Activated CD8-positive, alpha-beta memory T cell treated with anti-CD3 and anti-CD28 coated beads for 36 hours (primary cell): ENCODE data around the gene ITSN1. TPM values are rescaled to one million over a fixed set of nuclear protein-coding genes. Genes with fewer than 3 reads are reported as not detected.

Experiments used
- CTCF ChIA-PET: fragments of 350-600 bp; sonication (Branson Sonifier 250); formaldehyde crosslinking; loops from one replicate; lab custom pipeline; 2021; ENCODE audit warnings: antibody characterized with exemption; lab: Charles Lee
- POLR2A ChIA-PET: fragments of 350-600 bp; sonication (Branson Sonifier 250); formaldehyde crosslinking; loops from one replicate; lab custom pipeline; 2021; ENCODE audit warnings: antibody characterized with exemption; lab: Charles Lee
- total RNA-seq, 2 experiments: library from RNA; stranded (reverse); gene quantifications; one replicate each; pipeline ENCODE4 v1.2.3, GENCODE V29; 2021

The ITSN1 gene
- total RNA-seq, 2 experiments from 2014 or later = 4.8 TPM

DNA sequence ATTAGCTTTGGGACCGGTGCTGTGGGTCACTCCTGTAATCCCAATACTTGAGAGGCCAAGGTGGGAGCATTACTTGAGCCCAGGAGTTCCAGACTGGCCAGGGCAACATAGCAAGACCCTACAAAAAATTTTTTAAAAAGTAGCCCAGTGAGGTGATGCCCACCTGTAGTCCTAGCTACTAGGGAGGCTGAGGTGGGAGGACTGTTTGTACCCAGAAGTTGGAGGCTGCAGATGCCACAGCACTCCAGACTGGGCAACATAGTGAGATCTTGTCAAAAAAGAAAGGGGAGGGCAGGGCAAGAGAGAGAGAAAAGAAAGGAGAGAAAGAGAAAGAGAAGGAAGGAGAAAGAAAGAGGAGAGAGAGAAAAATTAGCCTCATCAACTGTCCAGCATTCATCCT is 6.3 kb downstream of the ITSN1 start:
- POLR2A ChIA-PET = no interaction called here

DNA sequence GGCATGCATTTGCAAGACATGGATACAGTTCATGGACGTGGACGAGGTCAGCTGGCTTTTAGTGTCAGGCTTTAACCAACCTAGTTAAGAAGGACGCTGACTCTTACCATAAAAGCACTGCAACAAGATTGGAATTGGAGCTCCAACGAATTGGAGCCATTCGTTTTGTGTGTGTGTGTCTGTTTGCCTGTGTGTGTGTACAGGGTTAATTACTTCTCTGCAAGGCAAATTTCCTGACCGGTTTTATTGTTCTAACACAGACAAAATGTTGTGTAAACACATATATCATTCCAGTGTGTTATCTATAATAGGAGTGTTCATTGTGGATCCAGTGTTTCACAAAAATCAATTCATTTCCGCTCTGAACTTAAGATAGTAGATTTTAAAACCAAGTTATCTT is 7.9 kb downstream of the ITSN1 start:
- CTCF ChIA-PET = interaction anchor here (1.4 kb wide), 1 partner anchor 12 kb away, joined by 4 read pairs; no protein-coding TSS in a partner anchor
- POLR2A ChIA-PET = no interaction called here

More for the DNA sequence above, 6.3 kb downstream of the ITSN1 start:
- CTCF ChIA-PET = no interaction called here

DNA sequence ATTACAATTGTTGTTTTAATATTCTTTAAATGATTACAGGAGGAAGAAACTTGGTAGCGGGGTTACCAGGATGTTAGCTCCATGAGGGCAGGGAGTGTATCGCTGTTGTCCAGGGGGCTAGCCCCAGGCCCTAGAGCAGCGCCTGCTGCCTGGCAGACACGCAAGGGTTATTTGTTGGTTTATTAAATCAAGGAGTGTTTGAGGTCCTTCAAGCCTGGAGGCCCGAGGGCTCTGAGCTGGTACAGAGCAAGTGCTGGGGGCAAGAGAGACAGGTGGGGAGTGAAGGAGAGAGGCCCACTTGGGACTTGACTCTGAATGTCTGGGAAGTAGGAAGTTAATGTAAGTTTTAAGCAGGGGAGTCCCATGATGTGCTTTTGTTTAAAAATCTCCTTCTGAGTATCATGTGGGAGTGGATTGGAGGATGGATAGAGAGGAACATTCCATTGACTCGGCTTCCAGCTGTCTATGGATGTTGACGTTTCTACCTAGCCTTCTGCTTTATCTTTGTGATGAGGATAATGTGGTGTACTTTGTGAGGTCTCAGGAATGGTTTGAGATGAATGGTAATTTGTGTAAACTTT is 8.7 kb downstream of the ITSN1 start:
- POLR2A ChIA-PET = no interaction called here
- CTCF ChIA-PET = interaction anchor here (1.4 kb wide), 1 partner anchor 13 kb away, joined by 4 read pairs; no protein-coding TSS in a partner anchor

DNA sequence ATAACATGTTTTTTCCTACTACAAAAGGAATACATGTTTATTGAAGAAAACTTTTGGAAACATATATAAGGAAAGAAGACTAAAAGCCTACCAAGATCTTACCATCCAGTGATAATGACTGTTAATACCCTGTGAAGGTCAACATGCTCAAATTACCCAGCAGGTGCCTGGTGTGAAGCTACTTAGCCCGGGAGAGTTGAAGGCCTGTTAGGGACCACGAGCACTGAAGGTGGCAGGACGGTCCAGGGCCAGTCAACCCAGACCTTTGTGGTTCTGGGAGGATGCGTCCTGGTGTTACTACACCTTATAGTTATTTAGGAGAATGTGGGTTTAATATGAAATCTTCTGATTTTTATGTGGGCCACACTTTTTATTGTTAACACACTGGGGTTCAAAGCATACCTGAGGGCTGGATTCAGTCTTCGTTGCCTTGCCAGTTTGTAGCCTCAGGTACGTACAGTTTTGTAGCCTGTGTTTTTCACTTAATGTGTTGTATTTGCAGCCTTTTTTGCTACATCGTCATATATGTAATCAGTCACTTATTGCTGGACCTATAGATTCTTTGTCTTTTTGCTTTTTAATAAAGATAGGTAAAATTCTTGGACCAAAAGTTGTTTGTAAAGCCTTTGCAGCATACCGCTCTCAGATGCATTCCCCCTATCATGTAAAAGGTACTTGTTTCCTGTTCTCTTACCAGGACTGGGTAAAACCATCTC is 9.8 kb downstream of the ITSN1 start:
- ChIA-PET POLR2A (no interaction called here), CTCF (no interaction called here)

DNA sequence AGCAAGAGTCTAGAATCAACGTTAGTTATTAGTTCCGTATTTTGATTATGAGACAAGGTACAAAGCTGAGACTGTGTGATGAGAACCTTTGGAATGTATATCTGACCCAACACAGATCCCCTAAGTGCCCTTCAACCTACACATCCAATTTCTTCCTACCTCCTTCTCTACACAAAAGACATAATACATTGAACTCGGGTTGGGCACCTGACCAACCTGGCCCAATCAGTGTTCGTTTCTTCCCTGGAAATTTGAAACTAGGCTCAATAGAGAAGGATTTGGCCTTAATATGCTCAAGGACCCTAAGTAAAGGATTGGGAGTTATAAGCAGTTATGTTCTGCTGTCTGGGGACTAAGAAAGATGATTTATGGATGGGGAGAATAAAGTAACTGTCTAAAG is 12.1 kb downstream of the ITSN1 start:
- POLR2A ChIA-PET = no interaction called here
- CTCF ChIA-PET = no interaction called here

DNA sequence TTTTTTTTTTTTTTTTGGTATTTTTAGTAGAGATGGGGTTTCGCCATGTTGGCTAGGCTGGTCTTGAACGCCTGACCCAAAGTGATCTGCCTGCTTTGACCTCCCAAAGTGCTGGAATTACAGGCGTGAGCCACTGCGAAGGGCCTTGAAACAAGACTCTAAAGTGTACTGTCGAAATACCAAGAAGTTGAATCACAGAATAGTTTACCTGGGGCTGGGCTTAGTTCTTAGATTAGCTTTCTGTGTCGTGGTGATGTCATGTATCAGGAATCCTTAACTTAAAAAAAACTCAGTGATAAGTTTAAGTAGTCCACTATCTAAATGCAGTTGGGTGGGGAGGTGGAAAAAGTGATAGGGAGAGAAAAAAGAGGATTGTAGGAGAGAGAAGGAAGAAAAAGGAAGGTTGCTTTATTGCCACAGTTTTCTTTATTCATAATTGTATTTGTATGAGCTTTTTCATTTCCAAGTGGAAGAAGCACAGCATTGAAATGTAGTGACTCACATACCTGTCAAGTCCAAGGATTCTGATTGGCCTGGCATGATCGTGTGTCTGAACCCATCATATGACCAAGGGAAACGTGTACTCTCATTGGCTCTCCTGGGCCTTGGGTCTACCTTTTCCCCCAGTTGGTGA is 13.4 kb downstream of the ITSN1 start:
- POLR2A ChIA-PET = no interaction called here
- CTCF ChIA-PET = no interaction called here

DNA sequence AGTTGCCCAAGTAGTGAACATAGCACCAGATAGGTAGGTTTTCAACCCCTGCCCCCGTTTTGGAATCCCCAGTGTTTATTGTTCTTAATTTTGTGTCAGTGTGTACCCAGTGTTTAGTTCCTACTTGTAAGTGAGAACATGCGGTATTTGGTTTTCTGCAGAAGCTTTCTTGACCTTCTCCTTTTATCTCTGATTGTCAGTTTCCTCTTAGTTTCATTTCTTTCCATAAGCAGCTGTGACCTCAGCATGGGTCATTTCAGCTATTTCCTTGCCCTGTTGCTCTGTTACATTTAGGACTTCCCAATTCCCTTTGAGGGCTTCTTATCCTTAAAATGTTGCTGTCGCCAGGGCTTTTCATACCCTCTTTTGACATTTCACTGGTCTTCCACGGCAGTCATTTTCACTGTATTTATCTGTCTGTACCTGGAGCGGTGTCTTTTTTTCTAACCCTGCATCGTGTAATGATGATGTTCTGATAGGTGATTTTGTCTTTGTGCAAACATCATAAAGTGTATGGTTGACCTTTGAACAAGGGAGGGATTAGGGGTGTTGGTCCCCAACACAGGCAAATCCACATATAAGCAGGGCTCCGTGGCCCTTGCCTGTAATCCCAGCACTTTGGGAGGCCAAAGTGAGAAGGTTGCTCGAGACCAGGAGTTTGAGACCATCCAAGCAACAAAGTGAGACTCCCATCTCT is 15.0 kb downstream of the ITSN1 start:
- POLR2A ChIA-PET = no interaction called here
- CTCF ChIA-PET = no interaction called here

DNA sequence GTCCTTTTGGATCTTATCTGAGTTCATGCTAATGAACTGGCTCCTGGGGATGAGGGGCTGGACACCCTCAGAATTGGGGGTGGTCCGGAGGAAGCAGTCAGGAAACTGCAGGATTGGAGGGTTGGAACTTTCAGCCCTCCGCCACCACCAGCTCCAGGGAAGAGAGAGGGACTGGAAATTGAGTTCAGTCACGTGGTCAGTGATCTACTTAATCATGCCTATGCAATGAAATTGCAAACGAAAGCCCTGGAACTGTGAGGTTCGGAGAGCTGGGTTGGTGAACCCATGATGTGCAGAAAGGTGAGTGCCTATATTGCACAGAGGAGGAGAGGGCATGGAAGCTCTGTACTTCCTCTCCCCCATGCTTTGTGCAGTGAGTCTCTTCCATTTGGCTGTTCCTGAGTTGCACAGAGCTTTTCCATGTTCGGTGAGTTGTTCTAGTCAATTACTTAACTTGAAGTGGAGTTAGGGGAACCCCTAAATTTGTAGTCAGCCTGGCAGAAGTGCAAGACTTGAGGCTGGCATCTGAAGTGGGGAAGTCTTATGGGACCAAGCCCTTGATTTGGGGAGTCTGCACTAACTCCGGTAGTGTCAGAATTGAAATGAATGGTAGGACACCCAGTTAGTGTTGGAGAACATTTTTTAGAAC is 16.7 kb downstream of the ITSN1 start:
- ChIA-PET CTCF (no interaction called here), POLR2A (no interaction called here)

DNA sequence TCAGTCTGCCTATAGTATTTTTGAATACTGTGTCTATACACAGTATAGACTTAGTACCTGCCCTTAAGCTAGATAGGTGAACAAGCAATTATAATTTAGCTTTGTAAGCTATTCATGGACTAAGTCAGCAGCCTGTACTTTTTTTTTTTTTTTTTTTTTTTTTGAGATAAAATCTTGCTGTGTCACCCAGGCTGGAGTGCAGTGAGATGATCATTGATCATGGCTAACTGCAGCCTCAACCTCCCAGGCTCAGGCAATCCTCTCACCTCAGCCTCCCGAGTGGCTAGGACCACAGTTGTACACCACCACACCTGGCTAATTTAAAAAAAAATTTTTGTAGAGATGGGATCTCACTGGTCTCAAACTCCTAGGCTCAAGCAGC is 17.3 kb downstream of the ITSN1 start:
- ChIA-PET CTCF (no interaction called here), POLR2A (no interaction called here)

DNA sequence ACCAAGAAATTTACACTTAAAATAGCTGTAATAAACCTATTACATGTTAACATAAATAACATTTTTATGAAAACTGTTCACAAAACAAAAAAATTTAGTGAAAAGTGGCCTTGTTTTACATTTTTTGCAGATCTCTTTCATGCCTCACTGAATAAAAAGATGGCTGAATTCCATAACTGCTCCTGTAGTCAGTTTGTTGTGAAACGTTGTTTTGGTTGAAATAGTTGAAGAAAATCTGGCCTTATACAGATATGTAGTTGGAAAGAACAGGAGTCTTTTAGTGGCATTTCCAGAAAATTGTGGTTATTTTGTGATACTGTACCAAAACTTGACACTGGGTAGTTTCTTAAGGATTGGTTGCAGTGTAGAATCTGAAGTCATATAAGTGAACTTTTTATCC is 18.1 kb downstream of the ITSN1 start:
- ChIA-PET CTCF (no interaction called here), POLR2A (no interaction called here)

DNA sequence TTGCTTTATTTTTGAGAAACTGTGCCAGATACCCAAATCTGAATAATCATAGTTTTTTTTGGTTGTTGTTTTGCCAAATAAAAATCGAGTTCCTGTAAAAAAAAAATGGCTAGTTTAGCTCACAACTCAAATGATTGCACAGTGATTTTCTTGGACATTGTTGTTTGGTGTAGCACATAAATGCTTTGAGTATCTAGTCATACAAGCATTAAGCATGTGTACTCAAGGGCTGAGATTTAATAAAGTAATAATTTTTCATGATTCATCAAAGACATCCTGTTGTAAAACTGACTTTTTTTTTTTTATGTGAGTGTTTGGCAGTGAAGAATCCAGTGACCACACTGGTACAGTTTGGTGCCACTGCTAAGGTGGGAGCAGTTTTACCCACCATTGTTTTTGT is 18.8 kb downstream of the ITSN1 start:
- POLR2A ChIA-PET = no interaction called here
- CTCF ChIA-PET = no interaction called here

DNA sequence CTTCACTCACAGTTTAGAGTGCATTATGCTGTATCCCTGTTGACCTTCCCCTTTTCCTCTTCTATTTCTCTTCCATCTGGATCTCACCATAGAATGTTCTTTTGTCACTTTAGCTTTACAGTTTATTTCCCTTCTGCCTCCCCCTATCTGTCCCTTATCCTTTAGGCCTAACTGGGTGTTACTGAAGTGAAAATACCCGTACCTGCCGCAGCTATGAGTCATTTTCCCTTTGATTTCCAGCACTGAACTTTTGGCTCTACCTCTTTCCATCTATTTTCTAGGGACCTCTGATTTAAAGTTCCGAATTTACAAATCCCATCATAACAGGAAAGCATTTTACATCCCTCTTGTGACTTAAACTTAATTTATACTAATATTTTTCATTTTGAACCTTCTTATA is 19.7 kb downstream of the ITSN1 start:
- ChIA-PET CTCF (no interaction called here), POLR2A (no interaction called here)

DNA sequence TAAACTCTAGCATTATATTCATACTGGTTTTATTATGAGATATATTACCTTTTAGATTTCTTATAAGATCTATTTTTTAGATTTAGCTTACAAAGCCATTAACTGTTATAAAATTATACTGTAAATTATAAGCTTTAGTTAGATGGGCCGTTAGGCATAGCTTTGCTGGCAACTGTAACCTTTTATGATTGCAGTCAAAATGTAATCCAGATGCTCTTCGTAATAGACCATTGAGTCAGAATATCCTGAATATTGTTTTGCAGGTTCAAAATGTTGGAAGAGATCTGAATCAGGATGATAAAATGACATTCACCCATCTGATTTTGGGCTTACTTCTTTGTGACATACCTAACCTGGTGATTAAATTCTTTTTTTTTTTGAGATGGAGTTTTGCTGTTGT is 20.9 kb downstream of the ITSN1 start:
- ChIA-PET POLR2A (no interaction called here), CTCF (no interaction called here)

DNA sequence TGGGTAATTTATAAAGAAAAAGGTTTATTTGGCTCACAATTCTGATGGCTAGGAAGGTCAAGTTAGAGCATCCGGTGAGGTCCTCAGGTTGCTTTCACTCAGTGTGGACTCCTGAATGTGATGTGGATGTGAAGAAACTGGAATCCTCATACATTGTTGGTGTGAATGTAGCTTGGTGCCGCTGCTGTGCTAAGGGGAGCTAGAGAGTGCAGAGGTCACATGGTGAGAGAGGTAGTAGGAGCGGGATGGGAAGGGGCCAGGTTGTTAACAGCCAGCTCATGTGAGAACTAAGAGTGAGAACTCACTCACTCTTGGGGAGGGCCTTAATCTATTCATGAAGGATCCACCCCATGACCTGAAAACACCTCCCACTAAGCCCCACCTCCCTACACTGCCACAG is 21.8 kb downstream of the ITSN1 start:
- CTCF ChIA-PET = no interaction called here

DNA sequence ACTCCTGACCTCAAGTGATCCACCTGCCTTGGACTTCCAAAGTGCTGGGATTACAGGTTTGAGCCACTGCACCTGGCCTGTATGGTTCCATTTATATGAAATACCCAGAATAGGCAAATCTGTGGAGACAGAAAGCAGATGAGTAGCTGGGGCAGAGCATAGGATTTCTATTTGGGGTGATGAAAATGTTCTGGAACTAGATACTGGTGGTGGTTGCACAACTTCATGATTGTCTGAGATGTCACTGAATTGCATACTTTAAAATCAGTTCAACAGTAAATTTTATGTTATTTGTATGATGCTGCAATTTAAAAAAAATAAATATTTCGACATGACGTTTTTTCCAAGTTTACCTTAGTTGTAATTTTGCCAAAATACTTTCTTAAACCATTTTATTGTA is 23.9 kb downstream of the ITSN1 start:
- ChIA-PET CTCF (no interaction called here), POLR2A (no interaction called here)

More for the DNA sequence above, 21.8 kb downstream of the ITSN1 start:
- POLR2A ChIA-PET = no interaction called here

DNA sequence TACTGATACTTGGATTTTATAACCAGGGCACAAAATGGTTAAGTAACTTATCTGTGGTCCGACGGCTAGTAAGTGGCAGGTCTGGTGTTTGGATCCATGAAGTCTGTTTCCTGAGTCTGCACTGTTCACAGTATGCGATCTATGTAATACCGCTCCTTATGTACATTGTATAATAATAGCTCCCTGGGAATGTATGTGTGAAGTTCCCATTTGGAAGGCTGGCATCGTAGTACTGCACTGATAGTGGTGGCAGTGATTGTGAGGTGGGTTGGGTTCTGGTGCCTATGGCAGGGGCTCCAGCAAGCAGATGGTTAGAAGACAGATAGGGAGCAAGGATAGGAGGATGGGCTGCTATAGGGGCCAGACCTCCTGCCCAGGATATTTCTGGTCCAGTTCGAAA is 25.3 kb downstream of the ITSN1 start:
- POLR2A ChIA-PET = no interaction called here
- CTCF ChIA-PET = no interaction called here

DNA sequence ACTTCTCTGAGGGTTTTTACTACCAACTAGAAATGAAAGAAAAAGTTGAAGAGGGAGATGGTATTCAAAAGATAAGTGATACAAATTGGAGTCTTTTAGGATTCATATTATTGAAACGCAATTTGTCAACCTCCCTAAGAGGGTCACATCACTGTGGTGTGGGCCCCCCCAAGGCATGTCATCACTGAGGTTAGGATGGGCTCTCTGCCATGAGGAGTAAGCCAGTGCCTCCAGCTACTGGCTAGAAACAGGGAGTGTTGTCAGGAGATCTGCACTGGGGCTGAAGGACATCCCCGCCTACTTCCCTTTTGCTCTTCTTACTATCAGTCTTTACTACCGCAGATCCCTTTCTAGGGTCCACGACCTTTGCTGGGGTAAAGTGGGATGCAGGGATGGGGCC is 25.9 kb downstream of the ITSN1 start:
- ChIA-PET POLR2A (no interaction called here), CTCF (no interaction called here)

DNA sequence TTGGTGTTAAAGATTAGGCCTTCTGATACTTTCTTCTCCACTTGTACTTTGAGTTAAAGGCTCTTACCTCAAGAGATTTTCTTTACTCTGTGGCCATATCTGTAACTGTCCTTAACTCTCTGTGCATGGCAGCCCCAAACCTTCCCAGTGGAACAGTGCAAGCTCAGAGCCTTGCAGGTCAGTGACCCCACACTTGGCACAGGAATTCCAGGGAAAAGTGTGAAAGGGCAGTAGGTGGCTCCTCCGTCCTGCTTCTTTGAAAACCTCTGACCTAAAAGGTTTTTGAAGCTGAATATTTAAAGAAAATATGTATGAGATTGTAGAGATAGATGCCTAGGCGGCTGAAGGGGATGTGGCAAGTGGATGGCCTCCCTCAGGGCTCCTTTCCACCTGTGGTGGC is 26.3 kb downstream of the ITSN1 start:
- POLR2A ChIA-PET = no interaction called here

DNA sequence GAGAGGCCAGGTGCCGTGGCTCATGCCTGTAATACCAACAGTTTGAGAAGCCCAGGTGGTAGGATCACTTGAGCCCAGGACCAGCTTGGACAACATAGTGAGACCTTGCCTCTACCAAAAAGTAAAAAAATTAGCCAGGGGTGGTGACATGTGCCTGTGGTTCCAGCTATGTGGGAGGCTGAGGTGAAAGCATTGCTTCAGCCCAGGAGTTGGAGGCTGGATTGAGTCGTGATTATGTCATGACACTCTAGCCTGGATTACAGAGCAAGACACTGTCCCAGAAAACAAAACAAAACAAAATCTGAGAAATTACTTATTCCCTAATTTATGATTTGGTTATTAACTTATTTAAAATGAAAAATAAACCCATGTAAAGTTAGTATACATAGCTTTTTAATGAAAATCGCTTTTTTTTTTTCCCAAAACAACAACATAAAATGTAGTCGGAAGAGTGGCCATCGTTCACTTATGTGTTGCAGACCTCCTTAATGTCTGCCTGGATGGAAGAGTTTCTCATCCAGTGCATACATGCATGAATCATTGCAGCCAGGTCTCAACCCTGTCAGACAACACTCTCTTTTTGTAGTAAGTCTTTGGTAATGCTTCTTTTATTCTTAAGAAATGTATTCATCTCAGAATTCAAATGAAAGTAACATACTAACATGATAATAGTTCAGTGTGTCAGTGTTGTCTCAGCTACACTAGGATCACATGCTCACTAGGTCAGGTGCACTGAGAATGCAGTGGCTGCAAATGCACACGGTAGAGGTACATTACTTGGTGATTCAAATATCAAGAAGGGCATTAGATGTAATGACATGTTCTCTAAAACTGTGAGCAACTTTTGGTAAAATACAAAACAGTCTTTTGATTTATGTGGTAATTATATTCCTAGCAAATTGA is 28.0 kb downstream of the ITSN1 start:
- ChIA-PET CTCF (no interaction called here), POLR2A (no interaction called here)

More for the DNA sequence above, 26.3 kb downstream of the ITSN1 start:
- CTCF ChIA-PET = no interaction called here
